Stimulated activated CD4-positive, alpha-beta T cell treated with anti-CD3 and anti-CD28 coated beads, TNF-alpha, amount 100 ng/mL, for 1 hour (primary cell): ENCODE measurements around the gene PHF23.

Experiments
- DNase-seq, 3 donors: peaks; one replicate each; pipeline ENCODE4 v3.0.0-alpha.2; 2020; ENCODE audit warnings: low read depth in 3 of 3, low spot score in 1 of 3

The PHF23 gene

GRCh38 chr17:7238420-7239090 lies 702 bp downstream of the PHF23 start:
- no peak for DNase-seq

- peak; percentile 54 to 79 (median 71) for DNase-seq
These were observed 1.4 kb downstream of the PHF23 start for GRCh38 chr17:7237761-7238419.

- no peak for DNase-seq
These were observed 1.9 kb downstream of the PHF23 start for GRCh38 chr17:7237266-7237760.

GRCh38 chr17:7236808-7237207 lies 2.4 kb downstream of the PHF23 start:
- no peak for DNase-seq

GRCh38 chr17:7235693-7236665 lies 3.3 kb downstream of the PHF23 start:
- no peak for DNase-seq

- peak; percentile 87 to 89 (median 87) for DNase-seq
These were observed 4.9 kb downstream of the PHF23 start, which contains the start of gene DVL2 for GRCh38 chr17:7234083-7234951. TSS of gene DVL2 (minus strand) at chr17:7234517. CDS start at chr17:7234262, 255 bp downstream.

GRCh38 chr17:7233701-7234082 lies 5.6 kb downstream of the PHF23 start:
- DNase-seq, result no peak

- no peak for DNase-seq
These were observed 7.1 kb downstream of the PHF23 start for GRCh38 chr17:7232114-7232513.

- DNase-seq, result no peak
These were observed 9.8 kb downstream of the PHF23 start for GRCh38 chr17:7229504-7229903.

- DNase-seq, result no peak
These were observed 10.3 kb downstream of the PHF23 start for GRCh38 chr17:7228920-7229319.

GRCh38 chr17:7226721-7227710 lies 12.2 kb downstream of the PHF23 start:
- DNase-seq, result no peak

GRCh38 chr17:7225711-7226331 lies 13.4 kb downstream of the PHF23 start:
- no peak for DNase-seq

- no peak for DNase-seq
These were observed 14.6 kb downstream of the PHF23 start for GRCh38 chr17:7224661-7225111.

GRCh38 chr17:7224110-7224509 lies 15.1 kb downstream of the PHF23 start:
- no peak for DNase-seq

- DNase-seq, result no peak
These were observed 15.9 kb downstream of the PHF23 start for GRCh38 chr17:7223375-7223774.

GRCh38 chr17:7222972-7223292 lies 16.3 kb downstream of the PHF23 start:
- DNase-seq, result no peak

- DNase-seq, result no peak
These were observed 16.9 kb downstream of the PHF23 start for GRCh38 chr17:7222093-7222971.
